ENCODE data around the gene PORCN. TPM values are rescaled to one million over a fixed set of nuclear protein-coding genes. Genes with fewer than 3 reads are reported as not detected.

Gene PORCN
- total RNA-seq, 4 donors from 2014 or later = 3.7 to 11.4 (median 5.2) TPM

GRCh38 chrX:48470833-48471118 lies 38.0 kb upstream of the PORCN start:
- no peaks in the 10 kb centered on the region for H3K27me3 ChIP-seq
- no peak overlapping the region for H3K27ac ChIP-seq
- H3K36me3 ChIP-seq = no peaks in the 10 kb centered on the region
- H3K4me3 ChIP-seq = no peak overlapping the region
- TF ChIP-seq POLR2A (IDR thresholded peaks at IDR 0.05) (no peak), CTCF (IDR thresholded peaks at IDR 0.05) (no peak)
- no peaks in the 10 kb centered on the region for H3K4me1 ChIP-seq
- no peak for DNase-seq
- H3K9me3 ChIP-seq = no peaks in the 10 kb centered on the region

- Histone ChIP-seq H3K4me1 (no peaks in the 10 kb centered on the region), H3K27me3 (no peaks in the 10 kb centered on the region), H3K36me3 (no peaks in the 10 kb centered on the region), H3K9me3 (no peaks in the 10 kb centered on the region), H3K4me3 (no peak overlapping the region), H3K27ac (no peak overlapping the region)
- TF ChIP-seq CTCF (IDR thresholded peaks at IDR 0.05) (no peak), POLR2A (IDR thresholded peaks at IDR 0.05) (no peak)
- no peak for DNase-seq
Observed at GRCh38 chrX:48471504-48471903, 37.3 kb upstream of the PORCN start.

- Histone ChIP-seq H3K27me3 (no peaks in the 10 kb centered on the region), H3K27ac (no peak overlapping the region), H3K36me3 (no peaks in the 10 kb centered on the region), H3K9me3 (no peaks in the 10 kb centered on the region), H3K4me3 (no peak overlapping the region), H3K4me1 (no peaks in the 10 kb centered on the region)
- no peak for DNase-seq
- no peak for TF ChIP-seq POLR2A (IDR thresholded peaks at IDR 0.05)
- no peak for TF ChIP-seq CTCF (IDR thresholded peaks at IDR 0.05)
Observed at GRCh38 chrX:48472225-48472624, 36.6 kb upstream of the PORCN start.

DNA sequence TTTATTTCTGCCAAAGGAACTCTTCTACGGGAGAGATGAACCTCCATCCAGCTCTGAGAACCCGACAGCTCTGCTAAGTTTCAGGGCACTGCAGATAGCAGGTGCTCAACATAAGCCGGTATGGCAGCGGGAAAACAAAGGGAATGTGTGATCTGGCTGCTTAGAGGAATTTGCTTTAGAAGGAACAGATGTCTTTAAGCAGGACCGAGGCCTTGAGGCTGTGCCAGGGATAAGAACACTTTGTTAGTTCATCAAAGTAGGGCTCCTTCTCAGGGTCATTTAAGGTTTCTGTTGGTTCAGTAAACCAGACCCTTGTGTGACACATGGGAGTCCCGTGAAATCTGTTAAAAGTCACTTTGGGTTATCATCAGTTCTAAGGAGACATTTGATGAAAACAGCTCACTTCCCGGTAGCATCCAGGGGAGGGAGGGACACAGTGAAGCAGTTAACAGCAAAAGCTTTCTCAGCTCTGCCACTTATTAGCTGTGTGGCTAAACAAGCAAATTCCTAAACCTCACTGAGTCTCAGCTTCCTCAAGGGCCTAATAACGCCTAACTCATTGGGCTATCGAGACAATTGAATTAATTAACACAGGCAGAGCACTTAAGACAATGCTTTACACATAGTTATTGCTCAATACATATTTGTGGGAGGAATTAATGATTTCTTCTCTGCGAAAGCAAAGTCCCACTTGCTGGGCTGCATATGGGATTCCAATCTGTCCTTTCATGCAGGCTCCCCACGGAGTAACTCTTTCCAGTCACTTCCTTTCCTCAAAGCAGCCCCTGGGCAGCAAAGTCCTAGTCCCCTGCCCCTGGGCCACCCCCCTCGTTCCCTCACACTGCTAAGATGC lies 35.7 kb upstream of the PORCN start:
- Histone ChIP-seq H3K27ac (no peak overlapping the region), H3K27me3 (no peaks in the 10 kb centered on the region), H3K4me1 (no peaks in the 10 kb centered on the region), H3K36me3 (no peaks in the 10 kb centered on the region), H3K4me3 (no peak overlapping the region), H3K9me3 (no peaks in the 10 kb centered on the region)
- TF ChIP-seq POLR2A (IDR thresholded peaks at IDR 0.05) (no peak), CTCF (IDR thresholded peaks at IDR 0.05) (no peak)
- no peak for DNase-seq

DNA sequence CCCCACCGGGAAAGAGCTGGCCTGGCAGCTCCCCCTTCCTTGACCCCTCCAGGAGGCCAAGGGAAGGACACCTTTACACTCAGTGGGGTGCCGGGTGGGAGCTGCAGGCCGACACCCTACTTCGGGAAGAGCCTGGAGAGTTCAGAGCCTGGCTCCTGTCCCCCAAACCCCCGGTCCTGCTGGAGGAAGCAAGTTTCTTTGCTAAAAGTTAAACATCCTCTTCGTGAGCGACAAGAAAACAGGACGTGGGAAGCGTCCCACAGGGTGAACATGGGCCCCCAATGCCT lies 35.1 kb upstream of the PORCN start:
- Histone ChIP-seq H3K27ac (no peak overlapping the region), H3K9me3 (no peaks in the 10 kb centered on the region), H3K36me3 (no peaks in the 10 kb centered on the region), H3K27me3 (no peaks in the 10 kb centered on the region), H3K4me3 (no peak overlapping the region), H3K4me1 (no peaks in the 10 kb centered on the region)
- TF ChIP-seq POLR2A (IDR thresholded peaks at IDR 0.05) = no peak
- DNase-seq = no peak

- no peak for DNase-seq
- Histone ChIP-seq H3K4me1 (no peaks in the 10 kb centered on the region), H3K27ac (no peak overlapping the region)
Observed at GRCh38 chrX:48474127-48474526, 34.7 kb upstream of the PORCN start.

More at GRCh38 chrX:48474127-48474526, 34.7 kb upstream of the PORCN start:
- H3K9me3 ChIP-seq = no peaks in the 10 kb centered on the region
- H3K4me3 ChIP-seq = no peak overlapping the region
- no peaks in the 10 kb centered on the region for H3K36me3 ChIP-seq
- TF ChIP-seq POLR2A (IDR thresholded peaks at IDR 0.05) = no peak
- no peak for TF ChIP-seq CTCF (IDR thresholded peaks at IDR 0.05)
- no peaks in the 10 kb centered on the region for H3K27me3 ChIP-seq
